ENCODE results near the gene SEMA6D.

GRCh38 chr15:47715856-47716445, 1.4 kb upstream of the SEMA6D start:
- TF ChIP-seq POLR2A (IDR thresholded peaks at IDR 0.05; ENCODE audit: low read length) (no peak), GATA1 (IDR thresholded peaks at IDR 0.05; ENCODE audit: low read depth, low read length) (no peak)
